A549 (cell line): Measurements from ENCODE around the gene HNRNPUL1.

ENCODE experiments used
- MYC ChIP-seq: IDR thresholded peaks from 2 replicates; pipeline ENCODE4 v1.6.1; 2012; ENCODE audit warnings: mild to moderate bottlenecking, inconsistent platforms, low read length, improper control_type of control experiment, borderline replicate concordance
- TF ChIP-seq, protein P1 (sequence below): IDR thresholded peaks from 2 replicates; pipeline ENCODE4 v1.6.1; 2012
- TF ChIP-seq, protein P2 (sequence below): IDR thresholded peaks from 2 replicates; pipeline ENCODE4 v1.6.1; 2012; ENCODE audit warnings: low read depth, borderline replicate concordance
- TF ChIP-seq, protein P3 (sequence below): fragments of 200-600 bp; sonication (generic); IDR thresholded peaks from 2 replicates; pipeline ENCODE4 v1.6.1; 2016; ENCODE audit warnings: antibody characterized with exemption, mild to moderate bottlenecking, moderate library complexity

DNA sequence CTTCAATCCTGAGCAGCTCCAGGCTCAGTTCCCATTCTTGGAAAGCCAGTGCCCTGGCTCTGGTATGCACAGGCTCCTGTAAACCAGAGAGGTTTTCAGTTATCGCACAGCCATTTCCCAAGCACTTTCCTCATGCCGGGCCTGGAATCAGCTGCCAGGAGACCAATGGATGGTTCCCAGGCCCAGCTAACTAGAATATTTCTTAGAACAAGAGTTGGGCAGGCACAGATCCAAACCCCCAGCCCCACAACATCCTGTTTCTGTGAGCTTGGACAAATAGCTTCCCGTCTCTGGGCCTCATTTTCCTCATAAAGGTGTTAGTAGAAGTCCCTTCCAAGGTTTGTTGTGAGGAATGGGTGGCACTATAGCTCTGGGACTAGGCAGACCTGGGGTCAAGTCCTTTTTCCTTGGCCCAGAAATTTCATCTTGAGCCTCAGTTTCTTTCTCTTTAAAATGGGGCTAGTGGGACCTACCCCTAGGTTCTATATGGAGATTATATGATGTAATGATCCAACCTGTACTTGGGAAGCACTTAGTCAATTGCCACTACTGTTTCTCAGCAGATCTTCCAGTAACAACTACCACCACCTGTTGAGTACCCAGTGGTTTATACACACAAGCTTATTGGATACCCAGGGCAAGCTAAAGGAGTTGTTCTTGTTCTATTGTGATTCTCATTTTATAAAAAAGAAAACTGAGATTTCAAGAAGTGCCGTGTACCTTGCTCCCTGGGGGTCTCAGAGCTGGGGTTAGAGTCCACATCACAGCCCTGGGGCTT is 40.7 kb downstream of the HNRNPUL1 start:
- TF ChIP-seq MYC: no peak
- TF ChIP-seq, protein P1, sequence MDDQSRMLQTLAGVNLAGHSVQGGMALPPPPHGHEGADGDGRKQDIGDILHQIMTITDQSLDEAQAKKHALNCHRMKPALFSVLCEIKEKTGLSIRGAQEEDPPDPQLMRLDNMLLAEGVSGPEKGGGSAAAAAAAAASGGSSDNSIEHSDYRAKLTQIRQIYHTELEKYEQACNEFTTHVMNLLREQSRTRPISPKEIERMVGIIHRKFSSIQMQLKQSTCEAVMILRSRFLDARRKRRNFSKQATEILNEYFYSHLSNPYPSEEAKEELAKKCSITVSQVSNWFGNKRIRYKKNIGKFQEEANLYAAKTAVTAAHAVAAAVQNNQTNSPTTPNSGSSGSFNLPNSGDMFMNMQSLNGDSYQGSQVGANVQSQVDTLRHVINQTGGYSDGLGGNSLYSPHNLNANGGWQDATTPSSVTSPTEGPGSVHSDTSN: no peak
- TF ChIP-seq, protein P2, sequence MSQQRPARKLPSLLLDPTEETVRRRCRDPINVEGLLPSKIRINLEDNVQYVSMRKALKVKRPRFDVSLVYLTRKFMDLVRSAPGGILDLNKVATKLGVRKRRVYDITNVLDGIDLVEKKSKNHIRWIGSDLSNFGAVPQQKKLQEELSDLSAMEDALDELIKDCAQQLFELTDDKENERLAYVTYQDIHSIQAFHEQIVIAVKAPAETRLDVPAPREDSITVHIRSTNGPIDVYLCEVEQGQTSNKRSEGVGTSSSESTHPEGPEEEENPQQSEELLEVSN: no peak
- TF ChIP-seq, protein P3, sequence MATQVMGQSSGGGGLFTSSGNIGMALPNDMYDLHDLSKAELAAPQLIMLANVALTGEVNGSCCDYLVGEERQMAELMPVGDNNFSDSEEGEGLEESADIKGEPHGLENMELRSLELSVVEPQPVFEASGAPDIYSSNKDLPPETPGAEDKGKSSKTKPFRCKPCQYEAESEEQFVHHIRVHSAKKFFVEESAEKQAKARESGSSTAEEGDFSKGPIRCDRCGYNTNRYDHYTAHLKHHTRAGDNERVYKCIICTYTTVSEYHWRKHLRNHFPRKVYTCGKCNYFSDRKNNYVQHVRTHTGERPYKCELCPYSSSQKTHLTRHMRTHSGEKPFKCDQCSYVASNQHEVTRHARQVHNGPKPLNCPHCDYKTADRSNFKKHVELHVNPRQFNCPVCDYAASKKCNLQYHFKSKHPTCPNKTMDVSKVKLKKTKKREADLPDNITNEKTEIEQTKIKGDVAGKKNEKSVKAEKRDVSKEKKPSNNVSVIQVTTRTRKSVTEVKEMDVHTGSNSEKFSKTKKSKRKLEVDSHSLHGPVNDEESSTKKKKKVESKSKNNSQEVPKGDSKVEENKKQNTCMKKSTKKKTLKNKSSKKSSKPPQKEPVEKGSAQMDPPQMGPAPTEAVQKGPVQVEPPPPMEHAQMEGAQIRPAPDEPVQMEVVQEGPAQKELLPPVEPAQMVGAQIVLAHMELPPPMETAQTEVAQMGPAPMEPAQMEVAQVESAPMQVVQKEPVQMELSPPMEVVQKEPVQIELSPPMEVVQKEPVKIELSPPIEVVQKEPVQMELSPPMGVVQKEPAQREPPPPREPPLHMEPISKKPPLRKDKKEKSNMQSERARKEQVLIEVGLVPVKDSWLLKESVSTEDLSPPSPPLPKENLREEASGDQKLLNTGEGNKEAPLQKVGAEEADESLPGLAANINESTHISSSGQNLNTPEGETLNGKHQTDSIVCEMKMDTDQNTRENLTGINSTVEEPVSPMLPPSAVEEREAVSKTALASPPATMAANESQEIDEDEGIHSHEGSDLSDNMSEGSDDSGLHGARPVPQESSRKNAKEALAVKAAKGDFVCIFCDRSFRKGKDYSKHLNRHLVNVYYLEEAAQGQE: no peak
